Measurements from ENCODE around the gene C6orf52. TPM values are rescaled to one million over a fixed set of nuclear protein-coding genes. Genes with fewer than 3 reads are reported as not detected.

Gene C6orf52
- total RNA-seq, 2 experiments from 2014 or later: not detected

DNA sequence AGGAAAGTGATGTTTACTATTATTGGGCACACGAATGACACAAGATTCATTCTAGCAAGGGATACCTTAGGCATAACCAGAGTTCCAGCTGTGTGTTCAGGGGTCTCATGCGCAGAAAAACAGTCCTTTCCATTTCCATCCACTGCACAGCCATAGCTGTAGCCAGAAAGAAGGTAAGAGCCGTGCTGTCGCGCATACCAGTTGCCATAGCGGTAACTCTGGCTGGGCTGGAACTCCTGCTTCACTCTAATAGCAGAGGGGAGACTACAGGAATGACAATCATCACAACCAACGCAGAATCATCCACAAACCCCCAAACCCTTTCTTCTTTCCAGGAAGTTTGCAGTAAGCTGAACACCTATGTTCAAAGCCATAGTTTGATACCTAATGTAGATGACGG, 7.5 kb downstream of the C6orf52 start:
- intact Hi-C loops (cut with DNase I, micrococcal nuclease): no loop called here
- DNase-seq (no peak), ATAC-seq (ENCODE audit: poor library complexity) (no peak)
- Mint-ChIP-seq H3K27me3 (peaks cover 13% of the 10 kb centered on the region), H3K4me1 (ENCODE audit: low read depth) (peaks cover 20% of the 10 kb centered on the region), H3K9me3 (no peaks in the 10 kb centered on the region), H3K36me3 (ENCODE audit: low read depth) (no peaks in the 10 kb centered on the region), H3K4me3 (no peak overlapping the region), H3K27ac (no peak overlapping the region)
- no peaks in the 10 kb centered on the region for H3K4me1 ChIP-seq (ENCODE audit: insufficient read depth, low read length)
- ChIA-PET POLR2A (interaction anchor here (1.1 kb wide), 1 partner anchor 8 kb away, joined by 3 read pairs; the partner anchor contains the start of genes C6orf52 and PAK1IP1), CTCF (interaction anchor here (1.2 kb wide), 1 partner anchor 37 kb away, joined by 3 read pairs; no protein-coding TSS in a partner anchor)
- no peaks in the 10 kb centered on the region for H3K36me3 ChIP-seq (ENCODE audit: insufficient read depth, low read length)
- no peak overlapping the region for H3K27ac ChIP-seq (ENCODE audit: low read depth in 1 of 2, low read length in 2 of 2)
- TF ChIP-seq, protein P1, sequence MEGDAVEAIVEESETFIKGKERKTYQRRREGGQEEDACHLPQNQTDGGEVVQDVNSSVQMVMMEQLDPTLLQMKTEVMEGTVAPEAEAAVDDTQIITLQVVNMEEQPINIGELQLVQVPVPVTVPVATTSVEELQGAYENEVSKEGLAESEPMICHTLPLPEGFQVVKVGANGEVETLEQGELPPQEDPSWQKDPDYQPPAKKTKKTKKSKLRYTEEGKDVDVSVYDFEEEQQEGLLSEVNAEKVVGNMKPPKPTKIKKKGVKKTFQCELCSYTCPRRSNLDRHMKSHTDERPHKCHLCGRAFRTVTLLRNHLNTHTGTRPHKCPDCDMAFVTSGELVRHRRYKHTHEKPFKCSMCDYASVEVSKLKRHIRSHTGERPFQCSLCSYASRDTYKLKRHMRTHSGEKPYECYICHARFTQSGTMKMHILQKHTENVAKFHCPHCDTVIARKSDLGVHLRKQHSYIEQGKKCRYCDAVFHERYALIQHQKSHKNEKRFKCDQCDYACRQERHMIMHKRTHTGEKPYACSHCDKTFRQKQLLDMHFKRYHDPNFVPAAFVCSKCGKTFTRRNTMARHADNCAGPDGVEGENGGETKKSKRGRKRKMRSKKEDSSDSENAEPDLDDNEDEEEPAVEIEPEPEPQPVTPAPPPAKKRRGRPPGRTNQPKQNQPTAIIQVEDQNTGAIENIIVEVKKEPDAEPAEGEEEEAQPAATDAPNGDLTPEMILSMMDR (IDR thresholded peaks at IDR 0.05): no peak
- H3K27me3 ChIP-seq (ENCODE audit: control insufficient read depth in 1 of 2, insufficient read depth in 2 of 2, low read length in 2 of 2): no peaks in the 10 kb centered on the region
- no peaks in the 10 kb centered on the region for H3K9me3 ChIP-seq (ENCODE audit: control insufficient read depth in 1 of 2, insufficient read depth in 1 of 2, low read length in 2 of 2)
- H3K4me3 ChIP-seq (ENCODE audit: low read length): no peak overlapping the region

DNA sequence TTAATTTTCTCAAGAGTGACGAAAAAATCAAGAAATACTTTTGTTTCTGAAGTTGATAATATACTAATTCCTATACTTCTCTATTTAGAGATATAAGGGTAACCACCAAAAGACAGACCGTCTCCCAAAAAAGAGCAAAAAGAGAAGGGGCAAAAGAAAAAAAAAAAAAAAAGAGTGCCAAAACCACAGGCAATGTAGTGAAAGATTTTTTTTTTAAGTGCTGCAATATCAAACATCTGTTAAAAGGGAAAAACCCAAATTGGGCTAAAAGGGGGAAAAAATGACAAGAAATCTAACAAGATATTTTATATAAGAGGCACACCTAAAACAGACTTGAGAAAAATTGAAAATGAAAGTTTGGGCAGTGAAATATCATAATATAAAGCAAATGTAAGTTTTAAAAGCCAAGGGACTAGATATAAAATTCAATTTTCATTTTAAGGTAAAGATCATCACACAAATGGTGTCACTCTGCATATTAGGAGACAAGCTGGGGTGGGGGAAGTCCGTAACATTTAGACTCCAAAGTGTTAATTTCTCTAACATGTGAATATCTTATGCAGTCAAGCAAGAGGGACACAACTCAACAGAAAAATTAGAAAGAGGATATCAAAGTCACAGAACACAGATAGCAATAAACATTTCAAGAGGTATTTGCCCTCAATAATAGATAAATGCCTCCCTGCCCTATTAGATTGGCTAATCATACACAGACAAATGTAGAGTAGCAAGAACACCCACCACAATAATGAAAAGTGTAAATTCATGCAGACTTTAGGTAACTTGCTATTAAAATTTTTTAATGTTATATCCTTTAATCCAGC, 9.1 kb downstream of the C6orf52 start:
- H3K27me3 Mint-ChIP-seq: peaks cover 13% of the 10 kb centered on the region
- H3K4me1 Mint-ChIP-seq (ENCODE audit: low read depth): peaks cover 20% of the 10 kb centered on the region
- H3K4me3 Mint-ChIP-seq: no peak overlapping the region

DNA sequence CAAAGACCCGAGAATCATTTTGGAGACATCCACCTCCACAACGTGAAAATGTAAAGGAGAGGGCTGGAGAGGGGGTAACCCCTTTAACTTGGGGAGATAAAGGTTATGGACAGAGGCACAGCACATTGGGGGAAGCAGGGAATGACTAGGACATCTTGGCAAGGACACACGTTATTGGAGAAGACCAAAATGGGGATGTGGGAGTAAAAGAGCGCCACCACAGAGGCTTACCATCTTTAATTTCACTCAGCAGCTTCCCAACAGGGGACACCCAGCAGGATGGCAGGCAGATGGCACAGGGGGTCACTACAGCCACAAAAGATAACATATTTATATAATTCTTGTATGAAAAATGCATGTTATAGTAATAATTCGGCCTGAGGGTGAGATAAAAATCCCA, 9.8 kb downstream of the C6orf52 start:
- ChIA-PET POLR2A (interaction anchor here (3.5 kb wide), 1 partner anchor 10 kb away, joined by 14 read pairs; the partner anchor contains the start of genes C6orf52 and PAK1IP1), CTCF (no interaction called here)
- Mint-ChIP-seq H3K36me3 (ENCODE audit: low read depth) (no peaks in the 10 kb centered on the region), H3K27ac (no peak overlapping the region), H3K27me3 (peaks cover 13% of the 10 kb centered on the region), H3K4me1 (ENCODE audit: low read depth) (peaks cover 20% of the 10 kb centered on the region), H3K4me3 (no peak overlapping the region), H3K9me3 (no peaks in the 10 kb centered on the region)
- Histone ChIP-seq H3K9me3 (ENCODE audit: control insufficient read depth in 1 of 2, insufficient read depth in 1 of 2, low read length in 2 of 2) (peaks cover 0 to 3% of the 10 kb centered on the region in 2 experiments), H3K36me3 (ENCODE audit: insufficient read depth, low read length) (no peaks in the 10 kb centered on the region), H3K4me3 (ENCODE audit: low read length) (no peak overlapping the region), H3K27ac (ENCODE audit: low read depth in 1 of 2, low read length in 2 of 2) (no peak overlapping the region), H3K4me1 (ENCODE audit: insufficient read depth, low read length) (no peaks in the 10 kb centered on the region), H3K27me3 (ENCODE audit: control insufficient read depth in 1 of 2, insufficient read depth in 2 of 2, low read length in 2 of 2) (no peaks in the 10 kb centered on the region)
- DNase-seq (no peak), ATAC-seq (ENCODE audit: poor library complexity) (no peak)
- TF ChIP-seq, protein P1 (IDR thresholded peaks at IDR 0.05): no peak
- intact Hi-C loops (cut with DNase I, micrococcal nuclease): no loop called here

More for the DNA sequence above, 9.1 kb downstream of the C6orf52 start:
- intact Hi-C loops (cut with DNase I, micrococcal nuclease): no loop called here
- no peaks in the 10 kb centered on the region for H3K9me3 ChIP-seq (ENCODE audit: control insufficient read depth in 1 of 2, insufficient read depth in 1 of 2, low read length in 2 of 2)
- TF ChIP-seq, protein P1 (IDR thresholded peaks at IDR 0.05): no peak
- H3K4me3 ChIP-seq (ENCODE audit: low read length): no peak overlapping the region
- no peak overlapping the region for H3K27ac Mint-ChIP-seq
- DNase-seq: no peak
- no peak for ATAC-seq (ENCODE audit: poor library complexity)
- no peaks in the 10 kb centered on the region for H3K36me3 ChIP-seq (ENCODE audit: insufficient read depth, low read length)
- H3K36me3 Mint-ChIP-seq (ENCODE audit: low read depth): no peaks in the 10 kb centered on the region
- POLR2A ChIA-PET: no interaction called here
- H3K9me3 Mint-ChIP-seq: no peaks in the 10 kb centered on the region
- H3K27ac ChIP-seq (ENCODE audit: low read depth in 1 of 2, low read length in 2 of 2): no peak overlapping the region
- no peaks in the 10 kb centered on the region for H3K27me3 ChIP-seq (ENCODE audit: control insufficient read depth in 1 of 2, insufficient read depth in 2 of 2, low read length in 2 of 2)
- CTCF ChIA-PET: no interaction called here
- no peaks in the 10 kb centered on the region for H3K4me1 ChIP-seq (ENCODE audit: insufficient read depth, low read length)
